SJCRH30 (cell line): ENCODE data around the gene MRTO4. TPM values are rescaled to one million over a fixed set of nuclear protein-coding genes. Genes with fewer than 3 reads are reported as not detected.
"Not testable (repeated sequence)": the region's sequence is repeated elsewhere in the genome, so short reads cannot be mapped to it uniquely, and the experiment has no call there.

ENCODE experiments used
- DNase-seq, 2 experiments: peaks; one replicate each; pipeline ENCODE4 v3.0.0-alpha.2; 2015 to 2020
- H3K27ac ChIP-seq: fragments of 250-450 bp; sonication (Bioruptor Pico); 2 replicates; pipeline ENCODE4 v1.5.1; 2020; ENCODE audit warnings: mild to moderate bottlenecking, moderate library complexity
- H3K27me3 ChIP-seq: fragments of 250-450 bp; sonication (Bioruptor Pico); 2 replicates; pipeline ENCODE4 v1.5.1; 2020; ENCODE audit warnings: mild to moderate bottlenecking, moderate library complexity
- H3K36me3 ChIP-seq: fragments of 250-450 bp; sonication (Bioruptor Pico); 2 replicates; pipeline ENCODE4 v1.5.1; 2020; ENCODE audit warnings: mild to moderate bottlenecking, moderate library complexity
- H3K4me1 ChIP-seq: fragments of 250-450 bp; sonication (Bioruptor Pico); 2 replicates; pipeline ENCODE4 v1.5.1; 2020; ENCODE audit warnings: mild to moderate bottlenecking, moderate library complexity
- H3K4me3 ChIP-seq: fragments of 250-450 bp; sonication (Bioruptor Pico); 2 replicates; pipeline ENCODE4 v1.5.1; 2020; ENCODE audit warnings: mild to moderate bottlenecking, moderate library complexity
- H3K9me3 ChIP-seq: fragments of 250-450 bp; sonication (Bioruptor Pico); replicated peaks from 2 replicates; pipeline ENCODE4 v1.5.1; 2020; ENCODE audit warnings: mild to moderate bottlenecking, moderate library complexity
- total RNA-seq: library from RNA; depleted of rRNA; stranded (reverse); fragments of >200 nt; shearing (Covaris generic); gene quantifications from 2 replicates; pipeline ENCODE4 v1.2.3, GENCODE V29; 2014

MRTO4 gene
- total RNA-seq, 1 experiment from 2014 or later: 87.0 TPM

DNA sequence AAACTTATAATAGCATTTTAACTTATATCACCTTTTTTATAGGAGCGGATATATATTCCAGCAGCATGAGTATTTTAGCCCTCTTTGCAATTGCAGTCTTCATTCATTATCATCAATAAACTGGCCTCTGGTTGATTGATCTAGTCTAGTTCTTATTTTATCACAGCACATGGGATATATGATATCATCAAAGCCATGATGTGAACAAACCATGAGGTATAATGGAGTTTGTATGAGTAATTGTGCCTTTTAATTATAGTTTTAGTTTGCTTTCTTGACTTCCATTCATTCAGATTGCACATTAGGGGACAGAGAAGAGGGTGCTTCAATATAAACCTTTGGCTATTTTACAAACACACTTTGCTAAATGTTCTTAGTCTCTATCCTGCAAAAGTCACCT lies 38.0 kb upstream of the MRTO4 start:
- Histone ChIP-seq H3K9me3 (no peaks in the 10 kb centered on the region), H3K4me1 (0 out of 2 replicates have a peak, but pooled peaks cover 4% of the 10 kb centered on the region), H3K27me3 (no peaks in the 10 kb centered on the region), H3K4me3 (no peak overlapping the region), H3K36me3 (peaks cover 36% of the 10 kb centered on the region), H3K27ac (no peak overlapping the region)
- no peak for DNase-seq

- peaks cover 13% of the 10 kb centered on the region for H3K4me1 ChIP-seq
- not testable (repeated sequence) for H3K27me3 ChIP-seq, H3K9me3 ChIP-seq, H3K27ac ChIP-seq, DNase-seq, H3K4me3 ChIP-seq
- H3K36me3 ChIP-seq: peaks cover 61% of the 10 kb centered on the region
These were observed 35.0 kb upstream of the MRTO4 start for GRCh38 chr1:19216585-19216984.

- Histone ChIP-seq H3K4me3 (no peak overlapping the region), H3K4me1 (peaks cover 16% of the 10 kb centered on the region), H3K36me3 (peaks cover 79% of the 10 kb centered on the region), H3K27ac (no peak overlapping the region; the same call in 1 of the 2 replicates), H3K9me3 (no peaks in the 10 kb centered on the region), H3K27me3 (no peaks in the 10 kb centered on the region)
- no peak for DNase-seq
These were observed 32.2 kb upstream of the MRTO4 start for GRCh38 chr1:19219451-19219850.

DNA sequence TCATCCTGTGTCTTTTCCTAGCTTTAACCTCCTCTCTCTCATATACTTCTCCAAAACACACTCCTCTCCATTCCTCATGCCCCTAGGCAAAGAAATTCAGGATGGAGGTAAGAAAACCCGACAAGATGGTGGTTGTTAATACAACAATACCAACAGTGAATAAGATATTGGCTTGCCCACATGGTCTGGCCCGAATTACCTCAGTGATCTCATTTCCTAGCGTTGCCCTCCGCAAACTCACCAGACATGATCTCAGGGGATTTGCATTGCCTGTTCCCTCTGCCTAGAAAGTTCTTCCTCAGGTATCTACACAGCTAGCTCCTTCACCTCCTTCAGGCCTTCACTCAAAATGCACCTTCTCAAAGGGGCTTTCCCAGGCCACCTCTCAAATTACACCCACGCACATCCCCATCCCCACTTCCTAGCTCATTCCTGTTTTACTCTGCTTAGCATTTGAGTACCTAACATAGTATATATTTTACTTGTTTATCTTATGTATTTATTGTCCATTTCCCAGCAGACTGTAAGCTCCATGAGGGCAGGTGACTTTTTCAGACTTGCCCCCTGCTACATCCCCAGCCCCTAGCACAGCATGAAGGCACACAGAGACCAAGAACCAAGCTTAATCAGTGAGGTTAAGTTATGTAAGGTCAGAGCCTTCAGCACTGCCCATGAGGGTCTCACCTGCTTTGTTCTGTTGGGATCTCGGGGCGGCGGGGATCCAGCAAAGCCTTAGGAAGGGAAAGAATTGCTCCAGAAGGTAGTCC lies 31.3 kb upstream of the MRTO4 start:
- Histone ChIP-seq H3K27me3 (no peaks in the 10 kb centered on the region), H3K36me3 (peaks cover 85% of the 10 kb centered on the region), H3K4me3 (no peak overlapping the region), H3K4me1 (peaks cover 16% of the 10 kb centered on the region), H3K27ac (peak overlapping the region; percentile 39), H3K9me3 (no peaks in the 10 kb centered on the region)
- no peak for DNase-seq

DNA sequence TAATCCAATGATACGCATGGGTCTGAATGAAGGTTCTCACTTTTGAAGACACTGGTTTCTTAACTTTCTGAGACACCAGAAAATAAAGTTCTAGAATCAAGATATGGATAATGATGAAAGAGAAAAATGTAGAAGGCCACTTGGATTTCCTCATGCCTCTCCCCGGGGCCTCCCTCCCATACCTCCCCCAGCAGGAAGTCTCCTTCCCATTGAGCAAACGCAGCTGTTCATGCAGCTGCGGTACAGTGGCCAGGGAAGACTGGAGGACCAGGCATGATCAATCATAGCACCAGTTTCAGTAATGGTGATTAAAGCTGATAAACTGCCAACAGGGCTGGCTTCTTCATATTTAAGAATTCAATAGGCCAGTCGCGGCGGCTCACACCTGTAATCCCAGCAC lies 30.6 kb upstream of the MRTO4 start:
- DNase-seq: peak; percentile 69 to 81
- peaks cover 93% of the 10 kb centered on the region for H3K36me3 ChIP-seq

DNA sequence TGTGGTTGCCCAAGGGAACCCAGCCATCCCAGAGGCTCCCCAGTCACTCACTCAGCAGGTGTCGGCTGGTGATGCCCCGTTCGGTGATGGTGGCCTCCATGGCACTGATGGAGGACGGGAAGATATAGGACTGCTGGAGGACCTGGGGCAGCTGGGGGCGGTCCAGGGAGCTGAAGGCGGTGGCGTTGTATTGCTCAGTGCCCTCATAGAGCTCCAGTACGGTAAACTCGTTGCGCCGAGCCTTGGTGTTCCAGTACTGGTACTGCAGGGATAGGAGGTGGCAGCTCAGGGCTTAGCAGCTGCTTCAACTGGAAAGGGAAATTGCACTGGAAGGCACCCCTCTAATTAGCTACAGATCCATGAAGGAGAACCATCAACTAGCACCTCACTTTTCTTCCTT lies 29.0 kb upstream of the MRTO4 start:
- no peak for DNase-seq
- H3K36me3 ChIP-seq: peaks cover 94% of the 10 kb centered on the region
- H3K9me3 ChIP-seq: no peaks in the 10 kb centered on the region
- no peaks in the 10 kb centered on the region for H3K27me3 ChIP-seq
- peaks cover 16% of the 10 kb centered on the region for H3K4me1 ChIP-seq
- H3K27ac ChIP-seq: no peak overlapping the region
- no peak overlapping the region for H3K4me3 ChIP-seq

More for the DNA sequence above, 30.6 kb upstream of the MRTO4 start:
- Histone ChIP-seq H3K27me3 (no peaks in the 10 kb centered on the region), H3K27ac (peak overlapping the region; percentile 39), H3K4me1 (peaks cover 16% of the 10 kb centered on the region), H3K9me3 (no peaks in the 10 kb centered on the region), H3K4me3 (no peak overlapping the region)

- DNase-seq: no peak
- peaks cover 94% of the 10 kb centered on the region for H3K36me3 ChIP-seq
- H3K4me3 ChIP-seq: no peak overlapping the region
- H3K9me3 ChIP-seq: no peaks in the 10 kb centered on the region
- H3K27ac ChIP-seq: no peak overlapping the region
- no peaks in the 10 kb centered on the region for H3K27me3 ChIP-seq
- peaks cover 16% of the 10 kb centered on the region for H3K4me1 ChIP-seq
These were observed 28.4 kb upstream of the MRTO4 start for GRCh38 chr1:19222979-19223824.

DNA sequence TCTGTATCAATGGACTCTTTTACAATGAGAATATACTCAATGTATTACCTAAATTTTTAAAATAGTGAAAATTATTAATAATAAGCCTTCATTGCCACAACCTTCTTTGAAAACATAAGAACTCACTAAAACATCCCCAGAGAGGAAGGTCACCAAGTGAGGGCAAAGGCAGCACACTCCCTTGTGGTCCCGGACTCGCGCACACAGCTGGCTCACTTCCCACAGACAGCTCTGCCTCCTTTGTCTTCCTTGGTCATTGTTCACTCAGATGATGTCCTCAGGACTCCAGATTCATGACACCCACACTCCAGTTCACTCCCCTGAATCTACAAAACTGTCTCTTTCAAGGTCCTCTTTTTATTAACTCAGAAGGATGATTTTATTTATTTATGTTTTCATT lies 22.4 kb upstream of the MRTO4 start:
- H3K4me3 ChIP-seq: no peak overlapping the region
- no peak for DNase-seq
- H3K9me3 ChIP-seq: no peaks in the 10 kb centered on the region
- H3K27me3 ChIP-seq: no peaks in the 10 kb centered on the region
- H3K4me1 ChIP-seq: no peaks in the 10 kb centered on the region
- no peak overlapping the region for H3K27ac ChIP-seq
- peaks cover 95% of the 10 kb centered on the region for H3K36me3 ChIP-seq

GRCh38 chr1:19229828-19230325 lies 21.7 kb upstream of the MRTO4 start:
- Histone ChIP-seq H3K27ac (no peak overlapping the region), H3K27me3 (no peaks in the 10 kb centered on the region), H3K9me3 (no peaks in the 10 kb centered on the region), H3K4me3 (no peak overlapping the region), H3K4me1 (no peaks in the 10 kb centered on the region), H3K36me3 (peaks cover 97% of the 10 kb centered on the region)
- DNase-seq: no peak

- DNase-seq, H3K9me3 ChIP-seq, H3K4me1 ChIP-seq, H3K4me3 ChIP-seq, H3K27me3 ChIP-seq, H3K27ac ChIP-seq: not testable (repeated sequence)
- H3K36me3 ChIP-seq: peaks cover 95% of the 10 kb centered on the region
These were observed 19.7 kb upstream of the MRTO4 start for GRCh38 chr1:19231736-19232523.

DNA sequence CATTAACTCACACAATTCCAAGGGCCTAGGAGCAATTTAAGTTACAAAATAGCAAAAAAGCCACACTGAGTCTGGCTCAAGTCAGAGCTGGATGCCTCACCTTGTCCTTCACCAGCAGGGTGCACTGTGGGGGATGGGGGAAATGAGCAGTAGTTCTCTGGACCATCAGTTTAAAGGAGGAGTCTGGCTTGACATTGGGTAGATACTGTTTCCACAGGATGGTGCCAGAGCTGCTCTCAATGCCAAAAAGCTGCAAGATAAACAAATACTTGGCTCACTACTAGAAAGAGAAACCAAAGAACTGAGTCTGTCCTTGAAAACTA lies 19.1 kb upstream of the MRTO4 start:
- no peaks in the 10 kb centered on the region for H3K9me3 ChIP-seq
- H3K4me1 ChIP-seq: no peaks in the 10 kb centered on the region
- H3K4me3 ChIP-seq: no peak overlapping the region
- peaks cover 95% of the 10 kb centered on the region for H3K36me3 ChIP-seq
- no peaks in the 10 kb centered on the region for H3K27me3 ChIP-seq
- H3K27ac ChIP-seq: no peak overlapping the region
- no peak for DNase-seq

DNA sequence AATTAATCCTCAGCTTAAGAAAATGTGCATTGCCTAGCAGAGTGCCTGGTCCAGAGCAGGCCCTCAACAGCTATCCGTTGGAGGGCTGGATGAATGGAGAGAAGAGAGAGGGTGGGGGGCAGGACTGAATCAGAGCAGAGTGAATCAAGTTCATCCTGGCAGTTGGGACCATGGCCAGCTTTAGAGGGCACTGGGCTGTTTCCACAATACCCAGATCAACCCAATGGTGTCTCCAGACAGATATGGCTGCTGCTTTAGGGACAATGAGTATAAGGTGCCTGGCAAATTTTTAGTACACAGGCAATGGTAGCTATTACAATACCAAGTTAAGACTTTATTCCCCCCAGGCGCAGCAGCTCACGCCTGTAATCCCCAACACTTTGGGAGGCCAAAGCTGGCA lies 17.4 kb upstream of the MRTO4 start:
- H3K27ac ChIP-seq: no peak overlapping the region

DNA sequence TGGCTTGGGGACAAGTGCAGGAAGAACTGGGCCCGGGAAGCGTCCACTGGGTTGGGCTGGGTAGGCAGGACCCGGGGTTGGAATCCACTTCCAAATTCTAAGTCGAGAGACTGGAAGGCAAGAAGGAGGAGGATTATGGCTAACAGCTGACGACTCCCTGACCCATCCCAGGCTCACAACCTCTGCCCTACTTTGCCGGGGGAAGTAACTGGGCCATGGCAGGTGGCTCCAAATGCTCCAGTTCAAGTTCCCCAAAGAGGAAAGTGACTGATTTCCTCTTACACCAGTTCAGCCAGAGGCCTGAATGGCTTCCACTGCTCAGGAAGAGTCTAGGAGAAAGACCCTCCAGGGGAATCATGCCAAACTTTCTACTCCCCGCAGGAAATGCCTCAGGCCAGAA lies 11.7 kb upstream of the MRTO4 start:
- no peak for DNase-seq
- no peaks in the 10 kb centered on the region for H3K27me3 ChIP-seq
- H3K9me3 ChIP-seq: no peaks in the 10 kb centered on the region
- no peaks in the 10 kb centered on the region for H3K4me1 ChIP-seq
- H3K36me3 ChIP-seq: peaks cover 91% of the 10 kb centered on the region
- no peak overlapping the region for H3K4me3 ChIP-seq
- no peak overlapping the region for H3K27ac ChIP-seq

More for the DNA sequence above, 17.4 kb upstream of the MRTO4 start:
- no peaks in the 10 kb centered on the region for H3K27me3 ChIP-seq
- peaks cover 95% of the 10 kb centered on the region for H3K36me3 ChIP-seq
- DNase-seq: no peak
- H3K4me1 ChIP-seq: no peaks in the 10 kb centered on the region
- H3K4me3 ChIP-seq: no peak overlapping the region
- no peaks in the 10 kb centered on the region for H3K9me3 ChIP-seq

GRCh38 chr1:19240673-19241538 lies 10.7 kb upstream of the MRTO4 start:
- no peaks in the 10 kb centered on the region for H3K27me3 ChIP-seq
- no peak overlapping the region for H3K27ac ChIP-seq
- no peaks in the 10 kb centered on the region for H3K4me1 ChIP-seq
- H3K4me3 ChIP-seq: no peak overlapping the region
- peaks cover 86% of the 10 kb centered on the region for H3K36me3 ChIP-seq
- no peaks in the 10 kb centered on the region for H3K9me3 ChIP-seq
- DNase-seq: peak; percentile 60 to 78
